Neural progenitor cell (in vitro differentiated cells): Measurements from ENCODE around the gene LRRC56.

ENCODE experiments used
- CTCF ChIP-seq: fragments of 200-600 bp; sonication (generic); IDR thresholded peaks from 2 replicates; pipeline ENCODE4 v1.5.1; 2017; ENCODE audit warnings: antibody characterized with exemption, mild to moderate bottlenecking
- EZH2 ChIP-seq: fragments of 200-600 bp; sonication (generic); IDR thresholded peaks from 2 replicates; pipeline ENCODE4 v1.6.1; 2017; ENCODE audit warnings: antibody characterized with exemption, mild to moderate bottlenecking, moderate library complexity
- EZH2phosphoT487 ChIP-seq: fragments of 200-600 bp; sonication (generic); IDR thresholded peaks from 2 replicates; pipeline ENCODE4 v1.6.1; 2017; ENCODE audit warnings: antibody characterized with exemption

DNA sequence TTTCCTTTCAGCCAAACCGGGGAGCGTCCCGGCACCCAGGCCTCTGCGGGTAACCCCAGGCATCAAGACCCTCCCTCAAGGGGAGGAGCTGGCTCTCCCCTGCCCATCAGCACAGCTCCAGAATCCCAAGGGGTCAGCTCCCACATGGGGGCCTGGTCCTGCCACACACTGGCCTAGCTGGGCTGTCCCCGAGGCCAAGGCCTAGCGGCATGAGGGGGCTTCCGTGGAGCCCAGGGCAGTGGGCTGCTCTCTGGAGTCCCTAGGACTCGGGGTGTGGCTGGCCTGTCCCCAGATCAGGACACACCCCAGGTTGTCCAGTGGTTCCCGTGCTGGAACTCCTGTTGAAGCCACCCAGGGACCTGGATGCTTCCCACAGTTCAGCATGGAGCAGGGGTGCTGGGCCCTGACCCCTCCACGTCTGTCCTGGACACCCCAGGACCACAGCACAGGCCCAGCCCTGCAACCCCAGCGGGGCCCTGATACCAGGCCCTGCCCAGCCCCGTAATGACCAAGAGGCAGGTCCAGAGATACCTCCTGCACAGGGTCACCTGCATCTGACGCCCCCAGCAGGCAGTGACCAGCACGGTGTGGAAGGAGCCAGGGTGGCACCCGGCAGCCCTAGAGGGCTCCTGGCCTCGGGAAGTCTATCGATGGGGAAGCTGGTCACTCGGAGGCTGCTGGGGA is 7.5 kb upstream of the LRRC56 start:
- no peak for TF ChIP-seq CTCF
- no peak for TF ChIP-seq EZH2
- TF ChIP-seq EZH2phosphoT487 = no peak
